ENCODE measurements around the gene SAMD8.

DNA sequence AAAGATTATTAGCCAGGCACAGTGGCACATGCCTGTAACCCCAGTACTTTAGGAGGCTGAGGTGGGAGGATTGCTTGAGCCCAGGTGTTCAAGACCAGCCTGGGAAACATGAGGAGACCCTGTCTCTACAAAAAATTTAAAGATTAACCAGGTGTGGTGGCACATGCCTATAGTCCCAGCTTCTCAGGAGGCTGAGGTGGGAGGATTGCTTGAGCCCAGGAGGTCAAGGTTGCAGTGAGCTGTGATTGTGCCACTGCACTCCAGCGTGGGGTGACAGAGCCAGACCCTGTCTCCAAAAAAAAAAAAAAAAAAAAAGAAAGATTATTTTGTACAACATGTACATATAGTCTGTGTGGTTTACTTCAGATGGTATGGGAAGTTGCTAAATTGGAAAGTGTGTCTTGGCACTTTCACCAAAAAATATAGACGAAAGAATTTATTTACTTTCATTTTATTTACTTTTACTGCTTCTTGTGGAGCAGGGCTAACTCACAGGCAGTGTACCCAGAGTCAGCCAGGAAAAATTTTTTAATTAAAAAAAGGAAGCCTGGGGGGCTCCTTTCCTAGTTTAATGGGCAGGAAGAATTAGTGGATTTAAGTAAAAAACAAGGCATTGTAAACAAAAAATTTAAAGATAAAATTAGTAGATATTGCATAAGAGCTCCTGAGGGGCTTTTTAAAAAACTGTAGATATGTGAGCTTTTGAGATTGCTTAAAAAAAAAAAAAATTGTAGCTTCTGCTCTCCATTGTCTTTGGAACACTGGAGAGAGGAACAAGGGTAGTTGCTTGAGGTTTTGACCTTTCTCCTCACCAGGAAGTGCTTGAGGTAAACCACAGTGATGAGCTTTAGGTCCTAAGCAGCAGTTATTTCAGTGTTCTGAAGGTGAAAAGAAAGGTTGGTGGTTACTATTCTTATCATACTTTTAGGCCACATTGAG is 54.5 kb downstream of the SAMD8 start:
- TF ChIP-seq POLR2A (IDR thresholded peaks at IDR 0.05) = no peak
- TF ChIP-seq, protein P1, sequence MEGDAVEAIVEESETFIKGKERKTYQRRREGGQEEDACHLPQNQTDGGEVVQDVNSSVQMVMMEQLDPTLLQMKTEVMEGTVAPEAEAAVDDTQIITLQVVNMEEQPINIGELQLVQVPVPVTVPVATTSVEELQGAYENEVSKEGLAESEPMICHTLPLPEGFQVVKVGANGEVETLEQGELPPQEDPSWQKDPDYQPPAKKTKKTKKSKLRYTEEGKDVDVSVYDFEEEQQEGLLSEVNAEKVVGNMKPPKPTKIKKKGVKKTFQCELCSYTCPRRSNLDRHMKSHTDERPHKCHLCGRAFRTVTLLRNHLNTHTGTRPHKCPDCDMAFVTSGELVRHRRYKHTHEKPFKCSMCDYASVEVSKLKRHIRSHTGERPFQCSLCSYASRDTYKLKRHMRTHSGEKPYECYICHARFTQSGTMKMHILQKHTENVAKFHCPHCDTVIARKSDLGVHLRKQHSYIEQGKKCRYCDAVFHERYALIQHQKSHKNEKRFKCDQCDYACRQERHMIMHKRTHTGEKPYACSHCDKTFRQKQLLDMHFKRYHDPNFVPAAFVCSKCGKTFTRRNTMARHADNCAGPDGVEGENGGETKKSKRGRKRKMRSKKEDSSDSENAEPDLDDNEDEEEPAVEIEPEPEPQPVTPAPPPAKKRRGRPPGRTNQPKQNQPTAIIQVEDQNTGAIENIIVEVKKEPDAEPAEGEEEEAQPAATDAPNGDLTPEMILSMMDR (IDR thresholded peaks at IDR 0.05) = no peak
